B cell (primary cell): ENCODE results near the gene DMAC2. TPM values are rescaled to one million over a fixed set of nuclear protein-coding genes. Genes with fewer than 3 reads are reported as not detected.
"Not testable (repeated sequence)": the region's sequence is repeated elsewhere in the genome, so short reads cannot be mapped to it uniquely, and the experiment has no call there.

Experiments
- ATAC-seq: fragments of 200-7000 bp; cut with Tn5 transposase; one replicate; pipeline ENCODE4 v1.10.0; 2021; ENCODE audit warnings: low read depth, mild to moderate bottlenecking, moderate number of reproducible peaks, moderate library complexity
- CTCF ChIA-PET: fragments of 350-600 bp; sonication (Branson Sonifier 250); formaldehyde crosslinking; loops from one replicate; lab custom pipeline; 2021; ENCODE audit warnings: antibody characterized with exemption, inconsistent platforms; lab: Charles Lee
- POLR2A ChIA-PET: fragments of 350-600 bp; sonication (Branson Sonifier 250); formaldehyde crosslinking; loops from one replicate; lab custom pipeline; 2021; ENCODE audit warnings: antibody characterized with exemption; lab: Charles Lee
- DNase-seq: peaks from one replicate; pipeline ENCODE4 v3.0.0; 2013
- H2AFZ ChIP-seq: 2 replicates; pipeline ENCODE4 v1.6.1; 2012; ENCODE audit warnings: mild to moderate bottlenecking, low read depth, low read length; ENCODE audit not compliant: insufficient read depth, poor library complexity, severe bottlenecking
- H3K27ac ChIP-seq, 2 donors: 1 replicate in 1 of 2; 2 replicates in 1 of 2; pipeline ENCODE4 v1.5.1; 2012 to 2013; ENCODE audit warnings: low read length in 2 of 2, mild to moderate bottlenecking in 2 of 2, moderate library complexity in 1 of 2
- H3K27me3 ChIP-seq, 4 experiments: fragments of 200-600 bp in 1 of 4; sonication (generic) in 1 of 4; replicated peaks in 1 of 4; 1 replicate in 2 of 4; 2 replicates in 2 of 4; pipeline versions ENCODE4 v1.6.1 to v1.7.0; 2013 to 2016; ENCODE audit warnings: low read length in 3 of 4, mild to moderate bottlenecking in 2 of 4, mixed read lengths in 1 of 4, moderate library complexity in 1 of 4; ENCODE audit not compliant: insufficient read depth in 4 of 4, control insufficient read depth in 3 of 4; ENCODE audit errors: control extremely low read depth in 1 of 4
- H3K36me3 ChIP-seq, 2 experiments: replicated peaks in 1 of 2; 1 replicate in 1 of 2; 2 replicates in 1 of 2; pipeline versions ENCODE4 v1.6.1 to v1.7.1; 2013; ENCODE audit warnings: low read length in 1 of 2; ENCODE audit not compliant: insufficient read depth in 2 of 2, control insufficient read depth in 1 of 2; ENCODE audit errors: control extremely low read depth in 1 of 2, extremely low read depth in 1 of 2
- H3K4me1 ChIP-seq, 2 donors: fragments of 200-600 bp in 1 of 2; sonication (generic) in 1 of 2; 1 replicate in 1 of 2; 2 replicates in 1 of 2; pipeline versions ENCODE4 v1.5.1 to v1.6.1; 2013 to 2017; ENCODE audit warnings: low read length in 2 of 2; ENCODE audit not compliant: control insufficient read depth in 2 of 2, insufficient read depth in 2 of 2
- H3K4me2 ChIP-seq: replicated peaks from 2 replicates; pipeline ENCODE3; 2012; ENCODE audit warnings: mild to moderate bottlenecking, low read depth, low read length; ENCODE audit not compliant: poor library complexity, severe bottlenecking
- H3K4me3 ChIP-seq, 5 experiments: fragments of 200-600 bp in 1 of 5; sonication (generic) in 1 of 5; 1 replicate in 3 of 5; 2 replicates in 2 of 5; pipeline versions ENCODE4 v1.5.1 to v1.7.0; 2011 to 2016; ENCODE audit warnings: low read length in 4 of 5, mild to moderate bottlenecking in 4 of 5, low read depth in 2 of 5, control low read depth in 1 of 5, moderate library complexity in 1 of 5; ENCODE audit not compliant: insufficient read depth in 1 of 5; ENCODE audit errors: control extremely low read depth in 1 of 5, extremely low read depth in 1 of 5
- H3K79me2 ChIP-seq: fragments of 200-600 bp; sonication (generic); one replicate; pipeline ENCODE4 v1.6.0; 2016; ENCODE audit warnings: low read length; ENCODE audit not compliant: control insufficient read depth, insufficient read depth
- H3K9ac ChIP-seq: fragments of 200-600 bp; sonication (generic); 2 replicates; pipeline ENCODE4 v1.6.1; 2017; ENCODE audit warnings: mild to moderate bottlenecking, low read length, moderate library complexity
- H3K9me3 ChIP-seq, 3 donors: one replicate each; pipeline versions ENCODE4 v1.6.1 to v1.7.1; 2013; ENCODE audit warnings: low read length in 2 of 3; ENCODE audit not compliant: control insufficient read depth in 2 of 3, insufficient read depth in 1 of 3; ENCODE audit errors: control extremely low read depth in 1 of 3
- H4K20me1 ChIP-seq: 2 replicates; pipeline ENCODE4 v1.6.0; 2012; ENCODE audit warnings: mild to moderate bottlenecking, low read length; ENCODE audit not compliant: insufficient read depth, control insufficient read depth, poor library complexity, severe bottlenecking
- H3K27ac Mint-ChIP-seq: one replicate; pipeline ENCODE4 v1.8.0; 2021; ENCODE audit warnings: mixed read lengths
- H3K27me3 Mint-ChIP-seq: one replicate; pipeline ENCODE4 v1.8.0; 2021; ENCODE audit warnings: mixed read lengths
- H3K4me1 Mint-ChIP-seq: one replicate; pipeline ENCODE4 v1.8.0; 2021; ENCODE audit warnings: mixed read lengths
- H3K4me3 Mint-ChIP-seq: one replicate; pipeline ENCODE4 v1.8.0; 2021; ENCODE audit warnings: mixed read lengths
- H3K9me3 Mint-ChIP-seq: one replicate; pipeline ENCODE4 v1.8.0; 2022; ENCODE audit warnings: mixed read lengths; ENCODE audit not compliant: insufficient read depth
- CTCF ChIP-seq: fragments of 200-600 bp; IDR thresholded peaks from one replicate; pipeline ENCODE4 v1.8.0; 2022; ENCODE audit warnings: antibody characterized with exemption, mild to moderate bottlenecking
- EZH2 ChIP-seq: IDR thresholded peaks from 2 replicates; pipeline ENCODE4 v1.6.1; 2012; ENCODE audit warnings: borderline replicate concordance, low read depth, mild to moderate bottlenecking, moderate library complexity, low read length; ENCODE audit not compliant: insufficient read depth, poor library complexity, severe bottlenecking
- WGBS: methylation state at CpG from one replicate; pipeline ENCODE4 v1.1.5; 2013; ENCODE audit warnings: missing lambda C conversion rate; ENCODE audit not compliant: insufficient coverage; 5-methylcytosine and 5-hydroxymethylcytosine counted together
- intact Hi-C: fragments of 100-400 bp; cut with micrococcal nuclease; formaldehyde crosslinking; loops from one replicate; pipeline ENCODE4 v1.10.0; 2022
- polyA plus RNA-seq: library from polyadenylated mRNA; depleted of rRNA; stranded (reverse); fragments of >200 nt; gene quantifications from 2 replicates; pipeline ENCODE4 v1.2.3, GENCODE V29; 2012
- small RNA-seq: library from RNA; depleted of rRNA; stranded (forward); fragments of <200 nt; gene quantifications from one replicate; pipeline ENCODE3, GENCODE V24; 2012; ENCODE audit warnings: low replicate concordance, low read depth; ENCODE audit not compliant: insufficient read length
- total RNA-seq, 2 donors: library from RNA; stranded (reverse); fragments of 120-200 nt in 1 of 2; gene quantifications; 1 replicate in 1 of 2; 2 replicates in 1 of 2; pipeline versions ENCODE4 v1.2.3 to v1.2.4, GENCODE V29; 2013 to 2022

Gene DMAC2
- total and polyA plus RNA-seq, 2 donors (not counting 1 experiment from before 2014, with no cell fraction given) = 31.8 to 41.7 TPM

GRCh38 chr19:41384351-41384750 is 55.4 kb downstream of the DMAC2 start:
- Mint-ChIP-seq H3K27ac (no peak overlapping the region), H3K4me1 (no peaks in the 10 kb centered on the region), H3K9me3 (no peaks in the 10 kb centered on the region), H3K27me3 (no peaks in the 10 kb centered on the region), H3K4me3 (no peak overlapping the region)
- Histone ChIP-seq H4K20me1 (no peaks in the 10 kb centered on the region), H3K27me3 (no peaks in the 10 kb centered on the region), H3K4me1 (no peaks in the 10 kb centered on the region), H3K9ac (no peak overlapping the region), H3K4me3 (no peak overlapping the region), H2AFZ (no peak overlapping the region), H3K9me3 (no peaks in the 10 kb centered on the region), H3K79me2 (no peaks in the 10 kb centered on the region), H3K27ac (no peak overlapping the region), H3K4me2 (no peak overlapping the region), H3K36me3 (peaks cover 0 to 25% of the 10 kb centered on the region in 2 experiments)
- ChIA-PET POLR2A (no interaction called here), CTCF (interaction anchor here (0.7 to 1.1 kb wide), 2 partner anchors 28 to 75 kb away, joined by 3 read pairs; no protein-coding TSS in a partner anchor)
- TF ChIP-seq EZH2 = no peak
- TF ChIP-seq CTCF = no peak
- intact Hi-C loops = no loop called here
- 25% methylated on average over 2 of the region's 5 CpGs for WGBS
- no peak for DNase-seq
- no peak for ATAC-seq

- 100% methylated on average over 7 of the region's 8 CpGs for WGBS
- CTCF ChIA-PET, H3K27me3 Mint-ChIP-seq, ATAC-seq, H3K9me3 ChIP-seq, H3K4me2 ChIP-seq, H3K36me3 ChIP-seq, DNase-seq, POLR2A ChIA-PET, H2AFZ ChIP-seq, H3K79me2 ChIP-seq, H3K27ac ChIP-seq, H3K27ac Mint-ChIP-seq, H3K9ac ChIP-seq, intact Hi-C loops, H3K4me3 ChIP-seq, H3K4me3 Mint-ChIP-seq, H4K20me1 ChIP-seq, H3K9me3 Mint-ChIP-seq, H3K27me3 ChIP-seq: not testable (repeated sequence)
- H3K4me1 ChIP-seq = peaks cover 12 to 17% of the 10 kb centered on the region in 2 donors
- peaks cover 19% of the 10 kb centered on the region for H3K4me1 Mint-ChIP-seq
These were observed 58.2 kb downstream of the DMAC2 start for GRCh38 chr19:41381536-41381935.

Small RNA genes within 50 kb of the gene (small RNA-seq; reads per million reads assigned to genes)
- not detected for gene RF00017

Other genes with a start within 250 kb of the DMAC2 start
- gene CYP2S1, start 246.7 kb downstream of the DMAC2 start, total RNA-seq = not detected in 2 replicates
- gene CYP2S1, start 246.7 kb downstream of the DMAC2 start, polyA plus RNA-seq = 0.09 and 0.12 TPM in 2 replicates
- gene AXL, start 220.7 kb downstream of the DMAC2 start, total RNA-seq = not detected in 2 replicates
- not detected in 2 replicates for gene AXL, start 220.7 kb downstream of the DMAC2 start, polyA plus RNA-seq
- 273 and 274 TPM in 2 replicates for gene HNRNPUL1, start 175.5 kb downstream of the DMAC2 start, total RNA-seq
- gene HNRNPUL1, start 175.5 kb downstream of the DMAC2 start, polyA plus RNA-seq = 47.2 and 60.7 TPM in 2 replicates
- gene CCDC97, start 129.7 kb downstream of the DMAC2 start, total RNA-seq = 68.3 and 78.3 TPM in 2 replicates
- 9.9 and 16.3 TPM in 2 replicates for gene CCDC97, start 129.7 kb downstream of the DMAC2 start, polyA plus RNA-seq
- 120 TPM in 2 replicates for gene TGFB1, start 86.0 kb downstream of the DMAC2 start, total RNA-seq
- gene TGFB1, start 86.0 kb downstream of the DMAC2 start, polyA plus RNA-seq = 107 and 109 TPM in 2 replicates
- gene B9D2, start 75.8 kb downstream of the DMAC2 start, total RNA-seq = 17.5 and 17.8 TPM in 2 replicates
- gene B9D2, start 75.8 kb downstream of the DMAC2 start, polyA plus RNA-seq = 9.9 and 19.4 TPM in 2 replicates
- gene TMEM91, start 63.4 kb downstream of the DMAC2 start, total RNA-seq = 7.1 and 11.8 TPM in 2 replicates
- 6.3 and 8.0 TPM in 2 replicates for gene TMEM91, start 63.4 kb downstream of the DMAC2 start, polyA plus RNA-seq
- 14.1 and 16.1 TPM in 2 replicates for gene EXOSC5, start 42.6 kb downstream of the DMAC2 start, total RNA-seq
- gene EXOSC5, start 42.6 kb downstream of the DMAC2 start, polyA plus RNA-seq = 19.6 and 41.4 TPM in 2 replicates
- gene BCKDHA, start 42.1 kb downstream of the DMAC2 start, total RNA-seq = 20.6 and 25.2 TPM in 2 replicates
- 24.2 and 39.7 TPM in 2 replicates for gene BCKDHA, start 42.1 kb downstream of the DMAC2 start, polyA plus RNA-seq
- gene B3GNT8, start 12.5 kb downstream of the DMAC2 start, total RNA-seq = 0.22 and 0.27 TPM in 2 replicates
- 0.06 TPM in 1 of 2 replicates, not detected in the other for gene B3GNT8, start 12.5 kb downstream of the DMAC2 start, polyA plus RNA-seq
- gene ERICH4, start 3.2 kb upstream of the DMAC2 start, total RNA-seq = not detected in 2 replicates
- not detected in 2 replicates for gene ERICH4, start 3.2 kb upstream of the DMAC2 start, polyA plus RNA-seq
- gene CEACAM21, start 136.3 kb upstream of the DMAC2 start, total RNA-seq = 18.9 and 19.3 TPM in 2 replicates
- 18.7 and 27.3 TPM in 2 replicates for gene CEACAM21, start 136.3 kb upstream of the DMAC2 start, polyA plus RNA-seq
- gene CEACAM4, start 187.2 kb upstream of the DMAC2 start, total RNA-seq = not detected in 2 replicates
- 0.34 TPM in 1 of 2 replicates, not detected in the other for gene CEACAM4, start 187.2 kb upstream of the DMAC2 start, polyA plus RNA-seq
- not detected in 2 replicates for gene CEACAM7, start 248.4 kb upstream of the DMAC2 start, total RNA-seq
- not detected in 2 replicates for gene CEACAM7, start 248.4 kb upstream of the DMAC2 start, polyA plus RNA-seq